Neuronal stem cell (in vitro differentiated cells): ENCODE data around the gene TBC1D5.

ENCODE experiments used
- DNase-seq: peaks from one replicate; pipeline ENCODE4 v3.0.0-alpha.2; 2013; ENCODE audit warnings: low spot score
- H2AFZ ChIP-seq: one replicate; pipeline ENCODE4 v1.6.1; 2013; ENCODE audit warnings: mild to moderate bottlenecking, low read length, inconsistent platforms
- H2AK5ac ChIP-seq: 2 replicates; pipeline ENCODE4 v1.6.1; 2013; ENCODE audit warnings: low read depth, mild to moderate bottlenecking, inconsistent platforms, low read length, moderate library complexity, mixed read lengths
- H2BK120ac ChIP-seq: 2 replicates; pipeline ENCODE4 v1.6.1; 2013; ENCODE audit warnings: low read depth, mild to moderate bottlenecking, inconsistent platforms, low read length, moderate library complexity, mixed read lengths
- H2BK12ac ChIP-seq: one replicate; pipeline ENCODE4 v1.6.1; 2013; ENCODE audit warnings: low read length, inconsistent platforms
- H2BK15ac ChIP-seq: 2 replicates; pipeline ENCODE4 v1.6.1; 2013; ENCODE audit warnings: mild to moderate bottlenecking, low read length, inconsistent platforms, mixed read lengths
- H2BK5ac ChIP-seq: one replicate; pipeline ENCODE4 v1.6.1; 2013; ENCODE audit warnings: inconsistent platforms, mild to moderate bottlenecking, low read length, moderate library complexity
- H3K14ac ChIP-seq: one replicate; pipeline ENCODE4 v1.6.1; 2013; ENCODE audit warnings: low read length, inconsistent platforms
- H3K18ac ChIP-seq: 2 replicates; pipeline ENCODE4 v1.6.1; 2013; ENCODE audit warnings: low read length, inconsistent platforms
- H3K23ac ChIP-seq: 2 replicates; pipeline ENCODE4 v1.6.1; 2013; ENCODE audit warnings: low read depth, mild to moderate bottlenecking, mixed read lengths, low read length, inconsistent platforms; ENCODE audit not compliant: poor library complexity
- H3K27ac ChIP-seq: replicated peaks from 3 replicates; pipeline ENCODE4 v1.5.1; 2013; ENCODE audit warnings: low read length, inconsistent platforms
- H3K27me3 ChIP-seq, 3 experiments: 2 replicates each; pipeline ENCODE4 v1.6.1; 2013; ENCODE audit warnings: low read length in 3 of 3, mild to moderate bottlenecking in 2 of 3, inconsistent platforms in 1 of 3, low read depth in 1 of 3, mixed read lengths in 1 of 3, moderate library complexity in 1 of 3; ENCODE audit not compliant: control insufficient read depth in 3 of 3, insufficient read depth in 3 of 3
- H3K36me3 ChIP-seq, 2 donors: replicated peaks in 1 of 2; 2 replicates each; pipeline ENCODE4 v1.6.1; 2013; ENCODE audit warnings: low read length in 2 of 2; ENCODE audit not compliant: control insufficient read depth in 2 of 2, insufficient read depth in 2 of 2
- H3K4ac ChIP-seq: 2 replicates; pipeline ENCODE4 v1.6.1; 2013; ENCODE audit warnings: inconsistent platforms, mild to moderate bottlenecking, low read length, moderate library complexity
- H3K4me1 ChIP-seq, 2 donors: 1 replicate in 1 of 2; 2 replicates in 1 of 2; pipeline ENCODE4 v1.6.1; 2013; ENCODE audit warnings: low read length in 2 of 2, low read depth in 1 of 2; ENCODE audit not compliant: control insufficient read depth in 2 of 2, insufficient read depth in 1 of 2
- H3K4me2 ChIP-seq: one replicate; pipeline ENCODE4 v1.6.1; 2013; ENCODE audit warnings: mild to moderate bottlenecking, low read length, inconsistent platforms; ENCODE audit not compliant: insufficient read depth, poor library complexity, severe bottlenecking
- H3K4me3 ChIP-seq, 2 donors: 2 replicates each; pipeline ENCODE4 v1.5.1; 2013; ENCODE audit warnings: low read length in 2 of 2, mild to moderate bottlenecking in 2 of 2, inconsistent platforms in 1 of 2, moderate library complexity in 1 of 2
- H3K79me1 ChIP-seq: one replicate; pipeline ENCODE4 v1.6.1; 2013; ENCODE audit warnings: low read depth, mild to moderate bottlenecking, inconsistent platforms, low read length, moderate library complexity
- H3K9ac ChIP-seq: one replicate; pipeline ENCODE4 v1.6.1; 2013; ENCODE audit warnings: mild to moderate bottlenecking, low read depth, low read length, inconsistent platforms; ENCODE audit not compliant: poor library complexity
- H3K9me3 ChIP-seq, 2 donors: replicated peaks in 1 of 2; 2 replicates each; pipeline versions ENCODE3 to v1.6.1; 2013; ENCODE audit warnings: low read length in 2 of 2, mild to moderate bottlenecking in 2 of 2, inconsistent platforms in 1 of 2, low read depth in 1 of 2, mixed read lengths in 1 of 2, moderate library complexity in 1 of 2; ENCODE audit not compliant: control insufficient read depth in 2 of 2, insufficient read depth in 1 of 2
- H4K8ac ChIP-seq: one replicate; pipeline ENCODE4 v1.6.1; 2013; ENCODE audit warnings: low read depth, mild to moderate bottlenecking, inconsistent platforms, low read length, moderate library complexity
- H4K91ac ChIP-seq: one replicate; pipeline ENCODE4 v1.6.1; 2013; ENCODE audit warnings: low read length, low read depth, mild to moderate bottlenecking, inconsistent platforms; ENCODE audit not compliant: poor library complexity
- WGBS, 2 donors: extraction: QIAGEN DNeasy Blood & Tissue Kit; methylation state at CpG; one replicate each; pipeline ENCODE4 v1.1.7; 2013; ENCODE audit warnings: missing lambda C conversion rate in 2 of 2, mixed read lengths in 1 of 2; ENCODE audit not compliant: insufficient read length in 2 of 2, insufficient replicate concordance in 1 of 2; ENCODE audit errors: extremely low coverage in 2 of 2; 5-methylcytosine and 5-hydroxymethylcytosine counted together

TBC1D5 gene

GRCh38 chr3:17632401-17633100, 109.9 kb downstream of the TBC1D5 start:
- no peak overlapping the region for H3K18ac ChIP-seq
- no peaks in the 10 kb centered on the region for H3K79me1 ChIP-seq
- H3K4ac ChIP-seq, result no peak overlapping the region
- H2BK12ac ChIP-seq, result no peak overlapping the region
- H3K27me3 ChIP-seq, result no peaks in the 10 kb centered on the region
- H2AK5ac ChIP-seq, result no peak overlapping the region
- no peak overlapping the region for H4K8ac ChIP-seq
- H2BK120ac ChIP-seq, result no peak overlapping the region
- H2AFZ ChIP-seq, result no peak overlapping the region
- no peak overlapping the region for H2BK5ac ChIP-seq
- no peaks in the 10 kb centered on the region for H3K4me1 ChIP-seq
- WGBS, 2 donors, result no CpG with 5 or more reads among the region's 3 CpGs
- H3K9me3 ChIP-seq, result no peaks in the 10 kb centered on the region
- H3K27ac ChIP-seq, result no peak overlapping the region
- H3K4me2 ChIP-seq, result no peak overlapping the region
- H3K36me3 ChIP-seq, result no peaks in the 10 kb centered on the region
- DNase-seq, result no peak
- no peak overlapping the region for H3K14ac ChIP-seq
- no peak overlapping the region for H4K91ac ChIP-seq
- H2BK15ac ChIP-seq, result no peak overlapping the region
- H3K23ac ChIP-seq, result no peak overlapping the region
- H3K9ac ChIP-seq, result no peak overlapping the region
- no peak overlapping the region for H3K4me3 ChIP-seq

- Histone ChIP-seq H3K27ac (no peak overlapping the region), H3K18ac (no peak overlapping the region), H2AFZ (no peak overlapping the region), H3K4ac (no peak overlapping the region), H2BK15ac (no peak overlapping the region), H3K14ac (no peak overlapping the region), H4K91ac (no peak overlapping the region), H3K4me2 (no peak overlapping the region), H3K9ac (no peak overlapping the region), H3K4me1 (peaks cover 0 to 2% of the 10 kb centered on the region in 2 donors), H3K27me3 (no peaks in the 10 kb centered on the region), H3K36me3 (no peaks in the 10 kb centered on the region), H3K23ac (no peak overlapping the region), H2BK120ac (no peak overlapping the region), H3K4me3 (no peak overlapping the region), H2BK12ac (no peak overlapping the region), H4K8ac (no peak overlapping the region), H3K79me1 (no peaks in the 10 kb centered on the region), H3K9me3 (no peaks in the 10 kb centered on the region), H2AK5ac (no peak overlapping the region), H2BK5ac (no peak overlapping the region)
- WGBS, 2 donors, result no CpG with 5 or more reads among the region's 1 CpG
- no peak for DNase-seq
These were observed 110.8 kb downstream of the TBC1D5 start for GRCh38 chr3:17631609-17632008.

GRCh38 chr3:17629400-17629799, 113.0 kb downstream of the TBC1D5 start:
- no peaks in the 10 kb centered on the region for H3K36me3 ChIP-seq
- H4K8ac ChIP-seq, result no peak overlapping the region
- H3K18ac ChIP-seq, result no peak overlapping the region
- no peaks in the 10 kb centered on the region for H3K9me3 ChIP-seq
- no peak overlapping the region for H3K23ac ChIP-seq
- no peak overlapping the region for H3K4me2 ChIP-seq
- no peak overlapping the region for H3K9ac ChIP-seq
- no peak overlapping the region for H2BK120ac ChIP-seq
- peaks cover 0 to 3% of the 10 kb centered on the region in 2 donors for H3K4me1 ChIP-seq
- no peak for DNase-seq
- H2AK5ac ChIP-seq, result no peak overlapping the region
- H3K27ac ChIP-seq, result no peak overlapping the region
- no peaks in the 10 kb centered on the region for H3K79me1 ChIP-seq
- H3K4me3 ChIP-seq, result no peak overlapping the region
- no peak overlapping the region for H4K91ac ChIP-seq
- no peak overlapping the region for H2BK15ac ChIP-seq
- H3K27me3 ChIP-seq, result no peaks in the 10 kb centered on the region
- H3K4ac ChIP-seq, result no peak overlapping the region
- no peak overlapping the region for H2BK5ac ChIP-seq
- H2BK12ac ChIP-seq, result no peak overlapping the region
- H2AFZ ChIP-seq, result no peak overlapping the region
- no peak overlapping the region for H3K14ac ChIP-seq

- H3K4me3 ChIP-seq, result no peak overlapping the region
- H4K91ac ChIP-seq, result no peak overlapping the region
- no peaks in the 10 kb centered on the region for H3K79me1 ChIP-seq
- H3K14ac ChIP-seq, result no peak overlapping the region
- H2AK5ac ChIP-seq, result no peak overlapping the region
- H2BK5ac ChIP-seq, result no peak overlapping the region
- H3K9me3 ChIP-seq, result no peaks in the 10 kb centered on the region
- no peak overlapping the region for H3K9ac ChIP-seq
- H2BK15ac ChIP-seq, result no peak overlapping the region
- peak overlapping the region; percentile 31 for H3K27ac ChIP-seq
- no peaks in the 10 kb centered on the region for H3K27me3 ChIP-seq
- no peak overlapping the region for H4K8ac ChIP-seq
- no peak overlapping the region for H3K4ac ChIP-seq
- H3K36me3 ChIP-seq, result no peaks in the 10 kb centered on the region
- no peak overlapping the region for H2BK120ac ChIP-seq
- no peak overlapping the region for H2BK12ac ChIP-seq
- H3K4me1 ChIP-seq, result peaks cover 0 to 3% of the 10 kb centered on the region in 2 donors
- no peak overlapping the region for H3K23ac ChIP-seq
- WGBS, 2 donors, result no CpG with 5 or more reads among the region's 1 CpG
- H2AFZ ChIP-seq, result no peak overlapping the region
- no peak overlapping the region for H3K18ac ChIP-seq
- no peak overlapping the region for H3K4me2 ChIP-seq
- DNase-seq, result no peak
These were observed 116.0 kb downstream of the TBC1D5 start for GRCh38 chr3:17626395-17626794.
